H9 (cell line): ENCODE data around the gene BRD1. TPM values are rescaled to one million over a fixed set of nuclear protein-coding genes. Genes with fewer than 3 reads are reported as not detected.

Source experiments
- DNase-seq: peaks from one replicate; pipeline ENCODE4 v3.0.0-alpha.2; 2017
- H2AFZ ChIP-seq: one replicate; pipeline ENCODE4 v1.6.1; 2013; ENCODE audit warnings: mild to moderate bottlenecking, low read length, control low read depth, moderate library complexity
- H2AK5ac ChIP-seq: 2 replicates; pipeline ENCODE4 v1.6.1; 2013; ENCODE audit warnings: low read length, control low read depth, mixed read lengths; ENCODE audit not compliant: insufficient read length
- H2BK120ac ChIP-seq: one replicate; pipeline ENCODE4 v1.6.1; 2013; ENCODE audit warnings: low read depth, mild to moderate bottlenecking, low read length, control low read depth, inconsistent platforms; ENCODE audit not compliant: poor library complexity, severe bottlenecking
- H2BK12ac ChIP-seq: 2 replicates; pipeline ENCODE4 v1.6.1; 2013; ENCODE audit warnings: low read length, control low read depth, mixed read lengths, low read depth; ENCODE audit not compliant: insufficient read length
- H2BK15ac ChIP-seq: 2 replicates; pipeline ENCODE4 v1.6.1; 2013; ENCODE audit warnings: low read depth, low read length, control low read depth
- H2BK20ac ChIP-seq: one replicate; pipeline ENCODE4 v1.6.1; 2013; ENCODE audit warnings: low read depth, mild to moderate bottlenecking, low read length, control low read depth, inconsistent platforms; ENCODE audit not compliant: poor library complexity, severe bottlenecking
- H2BK5ac ChIP-seq: 2 replicates; pipeline ENCODE4 v1.6.1; 2013; ENCODE audit warnings: low read length, control low read depth, mixed read lengths; ENCODE audit not compliant: insufficient read length
- H3K14ac ChIP-seq: 2 replicates; pipeline ENCODE4 v1.6.1; 2013; ENCODE audit warnings: low read length, control low read depth; ENCODE audit not compliant: insufficient read depth
- H3K18ac ChIP-seq: 2 replicates; pipeline ENCODE4 v1.6.1; 2013; ENCODE audit warnings: low read depth, mild to moderate bottlenecking, mixed read lengths, low read length, control low read depth; ENCODE audit not compliant: insufficient read length
- H3K23ac ChIP-seq: 2 replicates; pipeline ENCODE4 v1.6.1; 2013; ENCODE audit warnings: low read length, control low read depth, mixed read lengths, low read depth; ENCODE audit not compliant: insufficient read length
- H3K23me2 ChIP-seq: 2 replicates; pipeline ENCODE4 v1.6.1; 2013; ENCODE audit warnings: low read depth, mild to moderate bottlenecking, mixed read lengths, low read length, control low read depth; ENCODE audit not compliant: insufficient read length, poor library complexity, severe bottlenecking
- H3K27ac ChIP-seq: 2 replicates; pipeline ENCODE4 v1.5.1; 2013; ENCODE audit warnings: low read length, control low read depth, mixed read lengths, low read depth; ENCODE audit not compliant: insufficient read length
- H3K27me3 ChIP-seq: 2 replicates; pipeline ENCODE4 v1.6.1; 2013; ENCODE audit warnings: low read length, control low read depth, inconsistent platforms; ENCODE audit not compliant: insufficient read depth
- H3K4ac ChIP-seq: 2 replicates; pipeline ENCODE4 v1.6.1; 2013; ENCODE audit warnings: low read depth, mild to moderate bottlenecking, control low read depth, inconsistent platforms, low read length, moderate library complexity
- H3K4me1 ChIP-seq: 2 replicates; pipeline ENCODE4 v1.6.1; 2013; ENCODE audit warnings: low read length, control low read depth, inconsistent platforms; ENCODE audit not compliant: insufficient read depth
- H3K4me2 ChIP-seq: 2 replicates; pipeline ENCODE4 v1.6.1; 2013; ENCODE audit warnings: low read length, control low read depth, mixed read lengths; ENCODE audit not compliant: insufficient read length, insufficient read depth
- H3K56ac ChIP-seq: 2 replicates; pipeline ENCODE4 v1.6.1; 2013; ENCODE audit warnings: low read depth, mild to moderate bottlenecking, mixed read lengths, low read length, control low read depth; ENCODE audit not compliant: insufficient read length
- H3K79me1 ChIP-seq: 2 replicates; pipeline ENCODE4 v1.6.1; 2013; ENCODE audit warnings: low read depth, mild to moderate bottlenecking, moderate library complexity, low read length, control low read depth, inconsistent platforms; ENCODE audit not compliant: insufficient read depth, poor library complexity, severe bottlenecking
- H3K79me2 ChIP-seq: 2 replicates; pipeline ENCODE4 v1.6.1; 2013; ENCODE audit warnings: low read length, control low read depth, inconsistent platforms; ENCODE audit not compliant: insufficient read depth
- H3K9ac ChIP-seq: 2 replicates; pipeline ENCODE4 v1.6.1; 2013; ENCODE audit warnings: low read length, control low read depth, mixed read lengths; ENCODE audit not compliant: insufficient read length; ENCODE audit errors: extremely low read depth
- H3K9me3 ChIP-seq: one replicate; pipeline ENCODE4 v1.6.1; 2013; ENCODE audit warnings: low read depth, low read length, inconsistent platforms; ENCODE audit not compliant: control insufficient read depth
- H3T11ph ChIP-seq: one replicate; pipeline ENCODE4 v1.6.1; 2013; ENCODE audit warnings: mild to moderate bottlenecking, low read length, control low read depth, inconsistent platforms
- H4K20me1 ChIP-seq: one replicate; pipeline ENCODE4 v1.6.1; 2013; ENCODE audit not compliant: control insufficient read depth, insufficient read length, insufficient read depth
- H4K5ac ChIP-seq: 2 replicates; pipeline ENCODE4 v1.6.1; 2013; ENCODE audit warnings: low read depth, mild to moderate bottlenecking, mixed read lengths, low read length, control low read depth; ENCODE audit not compliant: insufficient read length
- H4K8ac ChIP-seq: replicated peaks from 2 replicates; pipeline ENCODE4 v1.6.1; 2013; ENCODE audit warnings: low read length, control low read depth, mixed read lengths, low read depth; ENCODE audit not compliant: insufficient read length
- H4K91ac ChIP-seq: 2 replicates; pipeline ENCODE4 v1.6.1; 2013; ENCODE audit warnings: low read depth, mild to moderate bottlenecking, moderate library complexity, mixed read lengths, low read length, control low read depth; ENCODE audit not compliant: insufficient read length
- H3K27ac Mint-ChIP-seq, 3 experiments: 2 replicates in 2 of 3; 3 replicates in 1 of 3; pipeline ENCODE4 v1.8.0; 2020 to 2021; ENCODE audit warnings: mixed read lengths in 3 of 3, mild to moderate bottlenecking in 1 of 3, moderate library complexity in 1 of 3
- H3K27me3 Mint-ChIP-seq: 2 replicates; pipeline ENCODE4 v1.8.0; 2021; ENCODE audit warnings: low read depth, mild to moderate bottlenecking, moderate library complexity, mixed read lengths
- H3K36me3 Mint-ChIP-seq, 3 experiments: 2 replicates in 2 of 3; 3 replicates in 1 of 3; pipeline ENCODE4 v1.8.0; 2020 to 2021; ENCODE audit warnings: low read depth in 3 of 3, mixed read lengths in 3 of 3; ENCODE audit not compliant: insufficient read depth in 1 of 3
- H3K4me1 Mint-ChIP-seq, 2 experiments: 2 replicates each; pipeline ENCODE4 v1.8.0; 2020; ENCODE audit warnings: mixed read lengths in 2 of 2
- H3K4me3 Mint-ChIP-seq, 2 experiments: 2 replicates in 1 of 2; 3 replicates in 1 of 2; pipeline ENCODE4 v1.8.0; 2020 to 2021; ENCODE audit warnings: mild to moderate bottlenecking in 2 of 2, mixed read lengths in 2 of 2, moderate library complexity in 1 of 2
- H3K9me3 Mint-ChIP-seq, 2 experiments: 2 replicates in 1 of 2; 3 replicates in 1 of 2; pipeline ENCODE4 v1.8.0; 2020; ENCODE audit warnings: mild to moderate bottlenecking in 2 of 2, mixed read lengths in 2 of 2, moderate library complexity in 1 of 2
- WGBS: extraction: QIAGEN DNeasy Blood & Tissue Kit; methylation state at CpG from one replicate; pipeline ENCODE4 v1.1.7; 2013; ENCODE audit warnings: missing lambda C conversion rate, low lambda C conversion rate, mixed read lengths; ENCODE audit not compliant: insufficient read length; ENCODE audit errors: extremely low coverage; 5-methylcytosine and 5-hydroxymethylcytosine counted together
- total RNA-seq: library from RNA; stranded (reverse); gene quantifications from 2 replicates; pipeline ENCODE4 v1.2.1, GENCODE V29; 2021
- TF ChIP-seq, protein P1 (sequence below): fragments of 200-600 bp; sonication (generic); conservative IDR thresholded peaks from 3 replicates; pipeline ENCODE4 v1.8.0; 2021; ENCODE audit warnings: antibody characterized with exemption, mild to moderate bottlenecking

Gene BRD1
- total RNA-seq, 1 experiment from 2014 or later: 51.3 TPM

DNA sequence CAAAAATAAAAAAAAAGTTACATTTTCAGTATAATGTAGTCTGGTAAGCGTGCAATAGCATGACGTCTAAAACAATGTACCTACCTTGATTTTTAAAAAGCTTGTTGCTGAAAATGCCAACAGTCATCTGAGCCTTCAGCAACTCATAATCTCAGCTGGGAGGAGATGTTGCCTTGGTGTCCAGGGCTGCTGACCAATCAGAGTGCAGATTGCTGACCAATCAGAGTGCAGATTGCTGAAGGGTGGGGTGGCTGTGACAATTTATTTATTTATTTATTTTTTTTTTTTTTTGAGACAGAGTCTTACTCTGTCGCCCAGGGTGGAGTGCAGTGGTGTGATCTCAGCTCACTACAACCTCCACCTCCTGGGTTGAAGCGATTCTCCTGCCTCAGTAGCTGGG, 43.8 kb upstream of the BRD1 start:
- Mint-ChIP-seq H3K36me3 (peaks cover 47 to 62% (median 51%) of the 10 kb centered on the region in 3 experiments), H3K27ac (no peak overlapping the region), H3K4me3 (no peak overlapping the region), H3K9me3 (peaks cover 36 to 39% of the 10 kb centered on the region in 2 experiments), H3K4me1 (peaks cover 9 to 12% of the 10 kb centered on the region in 2 experiments), H3K27me3 (no peaks in the 10 kb centered on the region)
- Histone ChIP-seq H3K4me1 (no peaks in the 10 kb centered on the region), H4K20me1 (no peaks in the 10 kb centered on the region), H2AK5ac (no peak overlapping the region), H2BK5ac (no peak overlapping the region), H3T11ph (no peak overlapping the region), H3K56ac (no peak overlapping the region), H4K8ac (no peak overlapping the region), H2BK20ac (no peak overlapping the region), H4K5ac (no peak overlapping the region), H4K91ac (no peak overlapping the region), H2BK12ac (no peak overlapping the region), H3K23me2 (no peaks in the 10 kb centered on the region), H3K9me3 (peaks cover 4% of the 10 kb centered on the region), H3K4ac (no peak overlapping the region), H3K4me2 (no peak overlapping the region), H2BK15ac (no peak overlapping the region), H3K79me2 (peaks cover 22% of the 10 kb centered on the region; the same call in 1 of the 2 replicates), H3K14ac (no peak overlapping the region), H3K79me1 (peaks cover 19% of the 10 kb centered on the region), H3K27ac (no peak overlapping the region), H3K9ac (no peak overlapping the region), H2BK120ac (no peak overlapping the region), H3K23ac (no peak overlapping the region), H3K27me3 (no peaks in the 10 kb centered on the region), H2AFZ (no peak overlapping the region), H3K18ac (no peak overlapping the region)
- TF ChIP-seq, protein P1, sequence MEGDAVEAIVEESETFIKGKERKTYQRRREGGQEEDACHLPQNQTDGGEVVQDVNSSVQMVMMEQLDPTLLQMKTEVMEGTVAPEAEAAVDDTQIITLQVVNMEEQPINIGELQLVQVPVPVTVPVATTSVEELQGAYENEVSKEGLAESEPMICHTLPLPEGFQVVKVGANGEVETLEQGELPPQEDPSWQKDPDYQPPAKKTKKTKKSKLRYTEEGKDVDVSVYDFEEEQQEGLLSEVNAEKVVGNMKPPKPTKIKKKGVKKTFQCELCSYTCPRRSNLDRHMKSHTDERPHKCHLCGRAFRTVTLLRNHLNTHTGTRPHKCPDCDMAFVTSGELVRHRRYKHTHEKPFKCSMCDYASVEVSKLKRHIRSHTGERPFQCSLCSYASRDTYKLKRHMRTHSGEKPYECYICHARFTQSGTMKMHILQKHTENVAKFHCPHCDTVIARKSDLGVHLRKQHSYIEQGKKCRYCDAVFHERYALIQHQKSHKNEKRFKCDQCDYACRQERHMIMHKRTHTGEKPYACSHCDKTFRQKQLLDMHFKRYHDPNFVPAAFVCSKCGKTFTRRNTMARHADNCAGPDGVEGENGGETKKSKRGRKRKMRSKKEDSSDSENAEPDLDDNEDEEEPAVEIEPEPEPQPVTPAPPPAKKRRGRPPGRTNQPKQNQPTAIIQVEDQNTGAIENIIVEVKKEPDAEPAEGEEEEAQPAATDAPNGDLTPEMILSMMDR: no peak
- no peak for DNase-seq
- no CpG with 5 or more reads among the region's 4 CpGs for WGBS
